GM18867 (cell line): Measurements from ENCODE around the gene RARG.
"Not testable (repeated sequence)": the region's sequence is repeated elsewhere in the genome, so short reads cannot be mapped to it uniquely, and the experiment has no call there.

Experiments
- ATAC-seq: cut with Tn5 transposase; IDR thresholded peaks from one replicate; pipeline ENCODE4 v1.9.1; 2021; ENCODE audit warnings: mild to moderate bottlenecking, moderate library complexity; ENCODE audit not compliant: unreplicated experiment

RARG gene

GRCh38 chr12:53193040-53193439, 39.0 kb downstream of the RARG start:
- no peak for ATAC-seq

- no peak for ATAC-seq
These were observed 39.4 kb downstream of the RARG start for GRCh38 chr12:53192531-53193021.

- ATAC-seq: no peak
These were observed 40.0 kb downstream of the RARG start for GRCh38 chr12:53191885-53192530.

GRCh38 chr12:53191096-53191884, 40.7 kb downstream of the RARG start:
- ATAC-seq: no peak

- no peak for ATAC-seq
These were observed 41.8 kb downstream of the RARG start for GRCh38 chr12:53190108-53190729.

GRCh38 chr12:53187145-53187899, 44.7 kb downstream of the RARG start:
- ATAC-seq: no peak

GRCh38 chr12:53186745-53187144, 45.3 kb downstream of the RARG start:
- no peak for ATAC-seq

GRCh38 chr12:53185582-53186153, 46.3 kb downstream of the RARG start:
- ATAC-seq: no peak

GRCh38 chr12:53184828-53185227, 47.2 kb downstream of the RARG start:
- ATAC-seq: no peak

- ATAC-seq: no peak
These were observed 49.1 kb downstream of the RARG start for GRCh38 chr12:53182903-53183302.

- ATAC-seq: no peak
These were observed 50.1 kb downstream of the RARG start for GRCh38 chr12:53181935-53182334.

- peak; percentile 46 for ATAC-seq
These were observed 50.9 kb downstream of the RARG start for GRCh38 chr12:53180931-53181645.

- peak; percentile 91 for ATAC-seq
These were observed 51.6 kb downstream of the RARG start, which contains the start of the genes CSAD and ZNF740 for GRCh38 chr12:53180220-53180930. Gene CSAD (minus strand): TSS chr12:53180925. CDS start chr12:53173470, 7,455 bp downstream. Gene ZNF740 (plus strand): TSS chr12:53180722. CDS start chr12:53181984, 1,262 bp downstream.

- peak; percentile 13 for ATAC-seq
These were observed 52.3 kb downstream of the RARG start for GRCh38 chr12:53179687-53180219.

- ATAC-seq: not testable (repeated sequence)
These were observed 53.2 kb downstream of the RARG start for GRCh38 chr12:53178803-53179202.

- ATAC-seq: not testable (repeated sequence)
These were observed 54.6 kb downstream of the RARG start for GRCh38 chr12:53177447-53177846.

- ATAC-seq: no peak
These were observed 55.3 kb downstream of the RARG start for GRCh38 chr12:53176750-53177149.

- ATAC-seq: no peak
These were observed 57.0 kb downstream of the RARG start for GRCh38 chr12:53174881-53175491.
